Aorta (tissue), 5 donors: Measurements from ENCODE around the gene BID. TPM values are rescaled to one million over a fixed set of nuclear protein-coding genes. Genes with fewer than 3 reads are reported as not detected.

Experiments used
- ATAC-seq: fragments of 200-7000 bp; cut with Tn5 transposase; one replicate; pipeline ENCODE4 v1.9.1; 2022; ENCODE audit warnings: moderate library complexity; ENCODE audit not compliant: low FRiP score
- DNase-seq, 2 donors: peaks; one replicate each; pipeline ENCODE4 v3.0.0-alpha.2; 2020
- H3K27ac ChIP-seq, 2 donors: one replicate each; pipeline ENCODE4 v1.5.1; 2013; ENCODE audit warnings: low read length in 2 of 2, mild to moderate bottlenecking in 2 of 2, moderate library complexity in 2 of 2, control low read depth in 1 of 2, inconsistent platforms in 1 of 2, low read depth in 1 of 2
- H3K27me3 ChIP-seq, 2 donors: one replicate each; pipeline ENCODE4 v1.6.1; 2013; ENCODE audit warnings: control low read depth in 1 of 2, low read length in 1 of 2, mild to moderate bottlenecking in 1 of 2, moderate library complexity in 1 of 2; ENCODE audit not compliant: insufficient read depth in 2 of 2, control insufficient read depth in 1 of 2
- H3K36me3 ChIP-seq, 2 donors: one replicate each; pipeline ENCODE4 v1.6.1; 2013; ENCODE audit warnings: control low read depth in 1 of 2, low read length in 1 of 2, mild to moderate bottlenecking in 1 of 2; ENCODE audit not compliant: insufficient read depth in 2 of 2, control insufficient read depth in 1 of 2
- H3K4me1 ChIP-seq, 2 donors: one replicate each; pipeline ENCODE4 v1.6.1; 2013; ENCODE audit warnings: low read length in 2 of 2, control low read depth in 1 of 2, mild to moderate bottlenecking in 1 of 2, moderate library complexity in 1 of 2; ENCODE audit not compliant: insufficient read depth in 2 of 2, control insufficient read depth in 1 of 2
- H3K4me3 ChIP-seq, 2 donors: one replicate each; pipeline ENCODE4 v1.5.1; 2013; ENCODE audit warnings: low read length in 2 of 2, control low read depth in 1 of 2, mild to moderate bottlenecking in 1 of 2
- H3K9me3 ChIP-seq: one replicate; pipeline ENCODE4 v1.6.1; 2013; ENCODE audit warnings: mild to moderate bottlenecking, low read length; ENCODE audit not compliant: control insufficient read depth
- WGBS, 2 donors: extraction: QIAGEN DNeasy Blood & Tissue Kit; methylation state at CpG; one replicate each; pipeline ENCODE4 v1.1.7; 2013; 5-methylcytosine and 5-hydroxymethylcytosine counted together
- intact Hi-C, 2 donors: fragments of 100-400 bp; cut with DNase I; formaldehyde crosslinking; loops; one replicate each; pipeline versions ENCODE4 v1.14.2 to v1.15.0; 2022
- polyA plus RNA-seq, 2 donors: library from polyadenylated mRNA; stranded (reverse); fragments of 200-250 nt; gene quantifications; one replicate each; pipeline ENCODE4 v1.2.3, GENCODE V29; 2013
- total RNA-seq, 2 donors: library from RNA; stranded (reverse); fragmentation: NEBNext Ultra II Directional; extraction: Animal tissue kit (Norgen Biotek cat#: 25700); gene quantifications; one replicate each; pipeline ENCODE4 v1.2.1, GENCODE V29; 2021
- donor health status: healthy with polysubstance abuse.
- donor health status: Bipolar disorder and iron deficiency.
- donor health status: DM: no; HTN: no; CAD: no.
- donor health status: DM: no; HTN: no; CAD: no.
- donor health status: DM: yes; HTN: yes; CAD: no.

The BID gene
- total and polyA plus RNA-seq, 4 donors, result 8.1 to 12.7 (median 10.0) TPM

DNA sequence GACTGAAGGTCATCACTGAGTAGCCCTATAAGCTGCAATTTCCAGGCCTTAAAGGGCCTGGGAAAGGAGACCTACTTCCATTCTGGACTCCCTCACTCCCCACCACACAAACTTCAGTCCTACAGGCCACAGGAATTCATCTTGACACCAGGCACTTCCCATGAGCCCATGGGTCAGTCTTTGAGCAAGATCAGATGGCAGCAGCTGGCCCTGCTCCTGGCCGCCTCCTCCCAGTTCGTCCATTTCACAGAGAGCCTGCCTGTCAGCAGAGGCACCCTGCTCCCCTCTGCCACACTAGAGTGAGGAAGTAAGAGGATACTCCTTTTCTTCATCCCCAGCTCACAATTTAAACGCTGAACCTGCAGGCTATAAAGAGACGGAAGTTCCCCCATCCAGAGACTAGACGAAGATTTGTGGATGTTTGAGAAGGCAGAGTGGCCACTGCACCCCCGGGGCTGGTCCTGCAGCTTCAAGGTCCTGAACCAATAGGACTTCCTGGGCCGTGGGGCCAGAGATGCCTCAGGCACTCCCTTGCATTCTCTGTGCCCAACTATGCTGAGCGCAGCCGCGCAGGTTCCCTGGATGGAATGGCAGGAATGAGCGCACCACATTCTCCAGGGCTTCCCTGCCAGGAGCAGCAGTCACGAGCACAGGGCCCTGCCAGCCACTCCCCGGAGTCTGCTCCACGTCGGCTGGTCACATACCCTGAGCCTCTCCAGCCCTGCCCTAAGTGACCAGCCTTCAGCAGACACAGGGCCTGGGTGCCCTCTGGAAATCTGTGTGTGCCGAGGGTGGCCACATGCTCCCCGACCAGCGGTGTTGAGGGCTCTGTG, 33.5 kb upstream of the BID start:
- intact Hi-C loops, result no loop called here
- H3K27ac ChIP-seq, result no peak overlapping the region
- DNase-seq (no peak), ATAC-seq (no peak)
- WGBS, 2 donors, result 81 to 84% methylated on average over 18 of the region's 18 CpGs
- H3K4me1 ChIP-seq, result no peaks in the 10 kb centered on the region
- H3K27me3 ChIP-seq, result no peaks in the 10 kb centered on the region
- peaks cover 0 to 9% of the 10 kb centered on the region in 2 donors for H3K36me3 ChIP-seq
- no peak overlapping the region for H3K4me3 ChIP-seq
- no peaks in the 10 kb centered on the region for H3K9me3 ChIP-seq

DNA sequence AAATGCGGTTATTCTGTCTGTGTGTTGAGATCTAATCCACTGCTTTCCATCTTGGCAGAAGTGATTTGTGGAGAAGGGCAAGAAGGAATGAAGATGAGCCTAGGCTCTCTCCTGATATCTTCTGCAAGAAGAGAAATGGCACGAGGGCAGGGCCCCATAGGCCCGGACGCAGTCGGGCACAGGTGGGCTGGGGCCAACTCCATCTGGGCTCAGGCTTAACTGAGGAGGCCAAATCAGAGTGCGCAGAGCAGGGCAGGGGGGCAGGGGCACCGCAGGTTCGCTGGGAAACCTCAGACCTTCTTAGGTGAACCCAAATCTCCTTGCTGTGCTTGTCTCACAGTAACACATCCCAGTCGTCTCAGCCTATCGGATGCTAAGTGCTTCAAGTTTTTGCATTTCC, 32.8 kb upstream of the BID start:
- H3K4me1 ChIP-seq, result no peaks in the 10 kb centered on the region
- 93% methylated on average over 10 of the region's 10 CpGs for WGBS, 2 donors
- H3K9me3 ChIP-seq, result no peaks in the 10 kb centered on the region
- peaks cover 0 to 9% of the 10 kb centered on the region in 2 donors for H3K36me3 ChIP-seq
- intact Hi-C loops, result no loop called here
- H3K27me3 ChIP-seq, result no peaks in the 10 kb centered on the region
- no peak for DNase-seq
- H3K4me3 ChIP-seq, result no peak overlapping the region
- no peak for ATAC-seq
- no peak overlapping the region for H3K27ac ChIP-seq

DNA sequence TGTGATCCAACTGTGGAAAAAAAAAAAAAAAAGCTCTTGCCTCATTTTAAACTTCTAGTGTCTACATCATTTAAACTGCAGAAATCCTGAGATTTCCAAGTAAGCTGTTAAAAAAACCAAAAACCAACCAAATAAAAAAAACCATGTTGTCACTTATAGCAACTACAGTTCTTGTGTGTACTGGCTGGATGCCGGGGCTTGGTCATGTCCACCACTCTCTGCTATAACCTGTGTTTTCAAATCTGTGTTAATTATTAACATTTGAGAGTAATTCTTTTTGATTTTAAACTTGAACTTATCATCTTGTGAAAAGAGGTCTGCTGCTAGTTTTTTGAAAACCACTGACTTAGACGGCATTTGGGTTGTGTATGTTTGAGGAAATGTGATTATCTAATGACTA, 32.2 kb upstream of the BID start:
- no peaks in the 10 kb centered on the region for H3K4me1 ChIP-seq
- H3K36me3 ChIP-seq, result peaks cover 0 to 9% of the 10 kb centered on the region in 2 donors
- no peak for DNase-seq
- 53 to 81% methylated on average over 2 of the region's 2 CpGs for WGBS, 2 donors
- H3K4me3 ChIP-seq, result no peak overlapping the region
- no peak for ATAC-seq
- no peak overlapping the region for H3K27ac ChIP-seq
- H3K9me3 ChIP-seq, result no peaks in the 10 kb centered on the region
- intact Hi-C loops, result no loop called here
- H3K27me3 ChIP-seq, result no peaks in the 10 kb centered on the region

DNA sequence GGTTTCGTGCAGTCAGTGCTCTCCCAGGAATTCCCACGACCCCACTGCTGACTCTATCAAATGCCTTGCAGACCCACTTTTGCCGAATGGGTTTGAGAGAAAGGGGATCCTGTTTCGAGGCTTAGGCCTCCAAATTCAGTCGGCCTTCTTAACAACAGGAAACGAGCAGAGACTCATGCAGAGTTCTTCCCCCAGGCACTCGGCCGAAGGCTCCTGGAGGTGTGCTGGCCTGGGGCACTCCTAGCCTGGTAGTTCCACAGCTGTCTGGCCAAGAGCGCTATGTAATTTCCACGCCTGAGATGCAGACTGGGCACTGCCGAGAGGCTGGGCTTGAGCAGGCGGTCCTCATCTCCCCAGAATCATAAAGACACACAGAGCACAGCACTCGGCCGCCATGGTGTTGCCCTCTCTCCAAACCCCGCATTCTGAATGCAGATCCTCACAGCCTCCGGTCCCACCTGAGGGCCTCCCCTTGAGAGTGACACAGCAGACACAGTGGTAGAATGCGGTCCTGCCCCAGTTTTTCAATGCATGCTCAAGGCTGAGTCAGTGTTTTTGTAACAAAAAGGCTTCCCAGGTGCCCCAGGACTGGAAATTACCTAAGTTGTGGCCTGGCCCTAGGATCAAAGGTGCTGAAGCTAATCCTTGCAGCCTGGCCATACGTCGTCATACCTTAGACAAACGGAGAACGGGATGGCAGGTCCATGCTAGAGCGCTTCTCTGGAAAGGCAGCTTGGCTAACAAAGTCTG, 30.2 kb upstream of the BID start:
- Histone ChIP-seq H3K4me3 (no peak overlapping the region), H3K9me3 (no peaks in the 10 kb centered on the region), H3K4me1 (no peaks in the 10 kb centered on the region), H3K36me3 (peaks cover 0 to 7% of the 10 kb centered on the region in 2 donors), H3K27me3 (no peaks in the 10 kb centered on the region), H3K27ac (no peak overlapping the region)
- intact Hi-C loops, result no loop called here
- ATAC-seq, result no peak
- 87 to 89% methylated on average over 22 of the region's 22 CpGs for WGBS, 2 donors
- no peak for DNase-seq

DNA sequence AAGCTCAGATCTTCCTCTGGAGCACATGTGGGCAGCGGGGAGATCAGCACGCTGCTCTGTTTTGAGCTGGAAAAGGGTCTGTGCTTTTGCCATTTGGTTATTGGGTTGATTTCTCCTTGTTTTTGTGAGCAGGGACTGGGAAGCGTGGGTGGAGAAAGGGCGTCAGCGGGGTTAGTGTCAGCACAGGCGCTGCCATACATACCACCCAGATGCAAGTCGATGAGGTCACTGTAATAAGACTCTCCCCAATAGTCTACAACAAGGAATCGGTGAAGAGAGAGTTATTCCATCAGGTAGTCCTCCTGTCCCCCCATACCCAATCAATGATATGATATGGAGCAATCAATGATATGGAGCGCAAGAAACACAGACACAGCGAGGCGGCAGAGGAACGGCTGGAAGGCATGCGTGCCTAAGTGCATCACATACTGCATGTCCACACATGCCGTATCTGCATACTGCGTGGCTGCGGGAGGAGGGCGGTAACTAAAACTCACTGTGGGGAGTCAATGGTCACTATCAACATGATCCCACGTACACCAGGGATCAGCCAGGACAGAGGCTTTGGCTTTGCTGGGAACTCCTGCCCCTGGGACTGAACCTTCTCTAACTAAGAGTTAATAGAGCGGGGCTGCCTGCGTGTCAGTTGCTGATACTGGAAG, 29.5 kb upstream of the BID start:
- intact Hi-C loops, result no loop called here
- ATAC-seq (no peak), DNase-seq (no peak)
- WGBS, 2 donors, result 90 to 94% methylated on average over 20 of the region's 20 CpGs
- Histone ChIP-seq H3K27me3 (no peaks in the 10 kb centered on the region), H3K9me3 (no peaks in the 10 kb centered on the region), H3K4me1 (no peaks in the 10 kb centered on the region), H3K27ac (no peak overlapping the region), H3K4me3 (no peak overlapping the region), H3K36me3 (peaks cover 0 to 4% of the 10 kb centered on the region in 2 donors)

DNA sequence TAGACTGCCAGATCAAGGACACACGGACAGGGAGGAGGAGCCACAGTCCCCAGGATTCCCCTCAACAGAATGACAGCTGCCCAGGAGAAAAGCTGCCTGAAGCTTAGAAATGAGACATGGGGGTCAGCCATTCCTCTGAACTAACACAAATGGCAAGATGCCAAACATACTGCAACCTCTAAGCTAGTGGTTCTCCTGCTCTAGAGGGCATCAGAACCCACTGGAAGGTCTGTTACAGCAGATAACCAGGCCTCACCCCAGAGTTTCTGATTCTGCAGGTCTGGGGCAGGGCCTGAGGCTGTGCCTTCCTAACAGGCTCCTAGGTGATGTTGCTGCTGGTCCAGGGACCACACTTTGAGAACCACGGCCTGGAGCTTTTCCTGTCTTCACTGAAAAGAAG, 28.6 kb upstream of the BID start:
- no peak for ATAC-seq
- H3K9me3 ChIP-seq, result no peaks in the 10 kb centered on the region
- DNase-seq, result no peak
- no peak overlapping the region for H3K4me3 ChIP-seq
- H3K27me3 ChIP-seq, result no peaks in the 10 kb centered on the region
- no peaks in the 10 kb centered on the region for H3K4me1 ChIP-seq
- WGBS, 2 donors, result 77 to 84% methylated on average over 2 of the region's 2 CpGs
- no peaks in the 10 kb centered on the region for H3K36me3 ChIP-seq
- intact Hi-C loops, result no loop called here
- no peak overlapping the region for H3K27ac ChIP-seq

DNA sequence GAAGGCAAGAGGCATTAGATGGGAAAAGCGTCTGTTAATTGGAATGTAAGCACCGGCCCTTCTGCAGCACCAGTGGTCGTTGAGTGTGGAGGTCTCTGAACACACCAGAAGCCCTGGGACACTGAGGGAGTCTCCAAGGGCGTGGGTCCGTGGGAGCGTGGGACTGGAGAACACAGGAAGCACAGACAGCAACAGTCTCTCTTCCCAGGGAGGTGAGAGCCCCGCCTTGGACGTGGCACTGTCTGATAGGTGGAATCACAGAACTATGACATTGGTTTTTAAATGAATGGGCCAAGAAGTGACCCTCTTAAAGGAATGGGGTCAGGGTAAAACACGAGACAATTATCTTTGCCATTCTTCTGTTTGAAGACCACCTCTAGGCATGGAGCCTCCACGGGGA, 28.1 kb upstream of the BID start:
- Histone ChIP-seq H3K27me3 (no peaks in the 10 kb centered on the region), H3K9me3 (no peaks in the 10 kb centered on the region), H3K27ac (no peak overlapping the region), H3K4me3 (no peak overlapping the region), H3K36me3 (no peaks in the 10 kb centered on the region), H3K4me1 (no peaks in the 10 kb centered on the region)
- DNase-seq (no peak), ATAC-seq (no peak)
- intact Hi-C loops, result no loop called here
- WGBS, 2 donors, result 92% methylated on average over 10 of the region's 10 CpGs

DNA sequence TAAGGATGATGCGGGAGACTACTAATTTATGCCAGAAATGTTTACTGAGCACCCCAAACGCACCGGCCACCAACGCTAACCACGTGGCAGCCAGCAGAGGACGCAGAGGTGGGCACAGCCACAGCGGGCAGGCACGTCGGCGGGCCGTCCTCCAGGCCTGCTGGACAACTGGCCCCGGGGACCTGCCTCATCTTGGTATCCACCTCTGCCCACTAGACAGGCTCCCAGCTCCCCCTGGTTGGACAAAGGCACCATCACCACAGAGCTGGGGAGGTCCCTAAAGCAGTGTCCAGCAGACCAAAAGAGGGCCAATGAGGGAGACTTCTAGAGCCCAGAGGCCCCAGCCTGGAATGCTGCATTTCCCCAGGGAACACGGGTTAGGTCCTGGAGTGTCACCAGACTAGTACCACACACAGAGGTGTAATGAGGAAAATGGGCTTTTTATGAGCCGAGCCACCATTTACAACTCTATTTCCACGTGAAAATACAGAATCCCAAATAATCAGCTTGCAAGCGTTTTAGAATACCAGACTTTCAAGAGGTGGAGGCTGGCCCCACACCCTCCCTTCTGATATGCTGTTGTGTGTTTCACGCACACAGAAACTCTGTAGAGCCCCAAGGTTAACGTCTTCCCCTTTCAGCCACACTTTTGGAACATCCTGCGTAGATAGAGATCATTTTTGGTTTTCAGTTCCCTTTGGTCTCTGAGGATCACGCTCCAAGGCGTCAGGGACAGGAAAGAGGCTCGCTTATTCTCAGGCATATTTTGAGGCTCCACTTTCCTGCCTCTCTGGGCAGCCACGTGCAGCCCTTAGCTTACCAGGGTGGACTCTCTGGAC, 23.7 kb upstream of the BID start:
- no peaks in the 10 kb centered on the region for H3K36me3 ChIP-seq
- intact Hi-C loops, result no loop called here
- ATAC-seq, result no peak
- no peaks in the 10 kb centered on the region for H3K27me3 ChIP-seq
- no peaks in the 10 kb centered on the region for H3K4me1 ChIP-seq
- no peak overlapping the region for H3K4me3 ChIP-seq
- 89 to 91% methylated on average over 23 of the region's 23 CpGs for WGBS, 2 donors
- H3K9me3 ChIP-seq, result no peaks in the 10 kb centered on the region
- no peak overlapping the region for H3K27ac ChIP-seq
- DNase-seq, result no peak
